C1 segment of cervical spinal cord (tissue), 14 donors: Measurements from ENCODE around the gene ABCC1.
A peak's percentile ranks its signal among the peaks of the same experiment; 100 is the strongest.

Experiments used
- DNase-seq, 14 donors: peaks; one replicate each; lab custom pipeline; 2025; lab: John Stamatoyannopoulos, UW

Gene ABCC1

GRCh38 chr16:16019488-16019887 lies 70.1 kb downstream of the ABCC1 start:
- DNase-seq = peak in 1 of 14 donors; percentile 17

- no peak for DNase-seq
These were observed 70.9 kb downstream of the ABCC1 start for GRCh38 chr16:16020291-16020690.

- no peak for DNase-seq
These were observed 71.6 kb downstream of the ABCC1 start for GRCh38 chr16:16021020-16021419.

- no peak for DNase-seq
These were observed 72.2 kb downstream of the ABCC1 start for GRCh38 chr16:16021646-16021987.

- peak; percentile 6 to 97 (median 72) for DNase-seq
These were observed 72.7 kb downstream of the ABCC1 start for GRCh38 chr16:16021988-16022682.

GRCh38 chr16:16022683-16023064 lies 73.3 kb downstream of the ABCC1 start:
- no peak for DNase-seq

- DNase-seq = peak in 4 of 14 donors; percentile 2 to 66 (median 6)
These were observed 76.0 kb downstream of the ABCC1 start for GRCh38 chr16:16025214-16025968.

GRCh38 chr16:16027728-16028310 lies 78.4 kb downstream of the ABCC1 start:
- DNase-seq = peak in 1 of 14 donors; percentile 7

- no peak for DNase-seq
These were observed 79.0 kb downstream of the ABCC1 start for GRCh38 chr16:16028311-16028999.

- DNase-seq = no peak
These were observed 80.1 kb downstream of the ABCC1 start for GRCh38 chr16:16029431-16030011.

- DNase-seq = no peak
These were observed 81.0 kb downstream of the ABCC1 start for GRCh38 chr16:16030449-16030848.

GRCh38 chr16:16031401-16031800 lies 82.0 kb downstream of the ABCC1 start:
- no peak for DNase-seq

- no peak for DNase-seq
These were observed 83.0 kb downstream of the ABCC1 start for GRCh38 chr16:16032271-16032979.

- no peak for DNase-seq
These were observed 83.8 kb downstream of the ABCC1 start for GRCh38 chr16:16033208-16033717.

GRCh38 chr16:16036359-16036792 lies 87.0 kb downstream of the ABCC1 start:
- DNase-seq = peak in 2 of 14 donors; percentile 10 to 27

GRCh38 chr16:16037521-16037920 lies 88.1 kb downstream of the ABCC1 start:
- DNase-seq = no peak

GRCh38 chr16:16037970-16038369 lies 88.6 kb downstream of the ABCC1 start:
- no peak for DNase-seq

- DNase-seq = no peak
These were observed 89.5 kb downstream of the ABCC1 start for GRCh38 chr16:16038950-16039349.

- DNase-seq = no peak
These were observed 91.9 kb downstream of the ABCC1 start for GRCh38 chr16:16041196-16041892.

- no peak for DNase-seq
These were observed 92.7 kb downstream of the ABCC1 start for GRCh38 chr16:16042076-16042475.
